Smooth muscle cell (in vitro differentiated cells): ENCODE data around the gene PCDHB7. TPM values are rescaled to one million over a fixed set of nuclear protein-coding genes. Genes with fewer than 3 reads are reported as not detected.
"Not testable (repeated sequence)": the region's sequence is repeated elsewhere in the genome, so short reads cannot be mapped to it uniquely, and the experiment has no call there.

Experiments used
- DNase-seq: peaks from one replicate; lab custom pipeline; 2025; ENCODE audit not compliant: unreplicated experiment; lab: John Stamatoyannopoulos, UW
- H2AFZ ChIP-seq: fragments of 200-600 bp; sonication (generic); 2 replicates; pipeline ENCODE4 v1.6.0; 2016; ENCODE audit warnings: antibody characterized with exemption, low read depth, mild to moderate bottlenecking
- H3F3A ChIP-seq: fragments of 200-600 bp; sonication (generic); 2 replicates; pipeline ENCODE4 v1.6.0; 2017; ENCODE audit warnings: antibody characterized with exemption, low read depth
- H3K27ac ChIP-seq: fragments of 200-600 bp; sonication (generic); 2 replicates; pipeline ENCODE4 v1.5.1; 2016; ENCODE audit warnings: low read depth, mild to moderate bottlenecking
- H3K27me3 ChIP-seq: fragments of 200-600 bp; sonication (generic); 2 replicates; pipeline ENCODE4 v1.6.1; 2016; ENCODE audit warnings: low read depth, mild to moderate bottlenecking
- H3K36me3 ChIP-seq: fragments of 200-600 bp; sonication (generic); 2 replicates; pipeline ENCODE4 v1.5.1; 2016; ENCODE audit warnings: low read depth
- H3K4me1 ChIP-seq: fragments of 200-600 bp; sonication (generic); 2 replicates; pipeline ENCODE4 v1.5.1; 2016; ENCODE audit warnings: low read depth
- H3K4me2 ChIP-seq: fragments of 200-600 bp; sonication (generic); 2 replicates; pipeline ENCODE4 v1.6.0; 2016; ENCODE audit warnings: mild to moderate bottlenecking
- H3K4me3 ChIP-seq: fragments of 200-600 bp; sonication (generic); 2 replicates; pipeline ENCODE4 v1.5.1; 2016; ENCODE audit warnings: mild to moderate bottlenecking
- H3K79me2 ChIP-seq: fragments of 200-600 bp; sonication (generic); 2 replicates; pipeline ENCODE4 v1.6.0; 2016; ENCODE audit warnings: low read depth, mild to moderate bottlenecking
- H3K9ac ChIP-seq: fragments of 200-600 bp; sonication (generic); 2 replicates; pipeline ENCODE4 v1.6.0; 2016; ENCODE audit warnings: low read depth
- H3K9me3 ChIP-seq: fragments of 200-600 bp; sonication (generic); replicated peaks from 2 replicates; pipeline ENCODE4 v1.5.1; 2016; ENCODE audit warnings: low read depth
- H4K20me1 ChIP-seq: fragments of 200-600 bp; sonication (generic); 2 replicates; pipeline ENCODE4 v1.6.0; 2016; ENCODE audit warnings: low read depth
- WGBS: methylation state at CpG from one replicate; pipeline ENCODE4 v1.1.7; 2016; ENCODE audit warnings: low lambda C conversion rate; 5-methylcytosine and 5-hydroxymethylcytosine counted together
- polyA plus RNA-seq: library from polyadenylated mRNA; unstranded; fragments of >200 nt; fragmentation: Nextera tagmentation; extraction: Ambion mirVana; gene quantifications from 2 replicates; pipeline ENCODE4 v1.2.1, GENCODE V29; 2016
- total RNA-seq: library from RNA; depleted of rRNA; stranded (reverse); fragments of >200 nt; gene quantifications from 2 replicates; pipeline ENCODE4 v1.2.3, GENCODE V29; 2014
- TF ChIP-seq, protein P1 (sequence below): fragments of 200-600 bp; sonication (generic); IDR thresholded peaks from 2 replicates; pipeline ENCODE4 v1.5.1; 2017; ENCODE audit warnings: borderline replicate concordance, mild to moderate bottlenecking, antibody characterized with exemption; ENCODE audit not compliant: insufficient read depth, poor library complexity, severe bottlenecking

Gene PCDHB7
- total and polyA plus RNA-seq, 2 experiments from 2014 or later = 0.06 to 1.4 TPM

DNA sequence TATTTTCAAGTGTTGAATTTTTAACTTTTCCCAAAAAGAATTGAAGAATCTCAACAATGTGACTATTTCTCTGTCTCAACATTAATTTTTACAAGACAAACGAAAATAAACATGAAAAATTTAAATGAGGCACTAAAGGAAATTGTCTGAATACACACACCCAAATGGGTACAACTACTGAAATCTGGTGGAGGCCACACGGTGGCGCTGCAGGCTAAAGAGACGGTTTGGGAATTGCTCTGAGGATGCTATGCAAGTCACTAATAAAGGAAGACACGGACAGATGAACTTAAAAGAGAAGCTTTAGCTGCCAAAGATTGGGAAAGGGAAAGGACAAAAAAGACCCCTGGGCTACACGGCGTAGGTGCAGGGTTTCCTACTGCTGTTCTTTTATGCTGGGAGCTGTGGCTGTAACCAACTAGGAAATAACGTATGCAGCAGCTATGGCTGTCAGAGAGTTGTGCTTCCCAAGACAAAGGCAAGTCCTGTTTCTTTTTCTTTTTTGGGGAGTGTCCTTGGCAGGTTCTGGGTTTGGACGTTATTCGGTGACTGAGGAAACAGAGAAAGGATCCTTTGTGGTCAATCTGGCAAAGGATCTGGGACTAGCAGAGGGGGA, 19.8 kb downstream of the PCDHB7 start, which contains the start of gene PCDHB10:
Gene PCDHB10, plus strand, starts transcription at position 244 of the 616 bp plus-strand sequence. Its CDS starts 200 bp downstream, at position 444.
- no peak for DNase-seq
- H3K4me2 ChIP-seq = no peak within 1 kb of the TSS
- TF ChIP-seq, protein P1, sequence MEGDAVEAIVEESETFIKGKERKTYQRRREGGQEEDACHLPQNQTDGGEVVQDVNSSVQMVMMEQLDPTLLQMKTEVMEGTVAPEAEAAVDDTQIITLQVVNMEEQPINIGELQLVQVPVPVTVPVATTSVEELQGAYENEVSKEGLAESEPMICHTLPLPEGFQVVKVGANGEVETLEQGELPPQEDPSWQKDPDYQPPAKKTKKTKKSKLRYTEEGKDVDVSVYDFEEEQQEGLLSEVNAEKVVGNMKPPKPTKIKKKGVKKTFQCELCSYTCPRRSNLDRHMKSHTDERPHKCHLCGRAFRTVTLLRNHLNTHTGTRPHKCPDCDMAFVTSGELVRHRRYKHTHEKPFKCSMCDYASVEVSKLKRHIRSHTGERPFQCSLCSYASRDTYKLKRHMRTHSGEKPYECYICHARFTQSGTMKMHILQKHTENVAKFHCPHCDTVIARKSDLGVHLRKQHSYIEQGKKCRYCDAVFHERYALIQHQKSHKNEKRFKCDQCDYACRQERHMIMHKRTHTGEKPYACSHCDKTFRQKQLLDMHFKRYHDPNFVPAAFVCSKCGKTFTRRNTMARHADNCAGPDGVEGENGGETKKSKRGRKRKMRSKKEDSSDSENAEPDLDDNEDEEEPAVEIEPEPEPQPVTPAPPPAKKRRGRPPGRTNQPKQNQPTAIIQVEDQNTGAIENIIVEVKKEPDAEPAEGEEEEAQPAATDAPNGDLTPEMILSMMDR = peak; percentile 41
- H3K4me1 ChIP-seq = no peaks in the 10 kb centered on the region
- no peaks in the 10 kb centered on the region for H3K27me3 ChIP-seq
- no peaks in the 10 kb centered on the region for H3K36me3 ChIP-seq
- H3K27ac ChIP-seq = no peak within 1 kb of the TSS
- no peak within 1 kb of the TSS for H2AFZ ChIP-seq
- peak within 1 kb of the TSS; percentile 26 for H3K4me3 ChIP-seq
- H3K79me2 ChIP-seq = no peaks in the 10 kb centered on the region
- no peaks in the 10 kb centered on the region for H4K20me1 ChIP-seq
- H3K9me3 ChIP-seq = peaks cover 6% of the 10 kb centered on the region
- 23% methylated on average over 10 of the region's 10 CpGs for WGBS
- no peak within 1 kb of the TSS for H3K9ac ChIP-seq
- H3F3A ChIP-seq = no peaks in the 10 kb centered on the region

GRCh38 chr5:141194332-141194731, 21.9 kb downstream of the PCDHB7 start:
- H3K9ac ChIP-seq, DNase-seq, H3K4me2 ChIP-seq, H3K9me3 ChIP-seq, H3K4me3 ChIP-seq, H2AFZ ChIP-seq, H3K36me3 ChIP-seq, H3K79me2 ChIP-seq, H3F3A ChIP-seq, H3K27me3 ChIP-seq, H3K4me1 ChIP-seq, H3K27ac ChIP-seq, H4K20me1 ChIP-seq: not testable (repeated sequence)
- WGBS = 98% methylated on average over 14 of the region's 37 CpGs

- H3K36me3 ChIP-seq = no peaks in the 10 kb centered on the region
- H3K4me3 ChIP-seq = no peak overlapping the region
- H3F3A ChIP-seq = no peaks in the 10 kb centered on the region
- WGBS = 84% methylated on average over 3 of the region's 3 CpGs
- H2AFZ ChIP-seq = no peak overlapping the region
- H3K4me2 ChIP-seq = no peak overlapping the region
- peaks cover 5% of the 10 kb centered on the region for H3K27me3 ChIP-seq
- H3K9ac ChIP-seq = no peak overlapping the region
- no peaks in the 10 kb centered on the region for H3K79me2 ChIP-seq
- no peaks in the 10 kb centered on the region for H3K4me1 ChIP-seq
- TF ChIP-seq, protein P1 = no peak
- no peak for DNase-seq
- H3K9me3 ChIP-seq = peaks cover 6% of the 10 kb centered on the region
- H4K20me1 ChIP-seq = no peaks in the 10 kb centered on the region
- no peak overlapping the region for H3K27ac ChIP-seq
These were observed 23.9 kb downstream of the PCDHB7 start for GRCh38 chr5:141196363-141196762.

DNA sequence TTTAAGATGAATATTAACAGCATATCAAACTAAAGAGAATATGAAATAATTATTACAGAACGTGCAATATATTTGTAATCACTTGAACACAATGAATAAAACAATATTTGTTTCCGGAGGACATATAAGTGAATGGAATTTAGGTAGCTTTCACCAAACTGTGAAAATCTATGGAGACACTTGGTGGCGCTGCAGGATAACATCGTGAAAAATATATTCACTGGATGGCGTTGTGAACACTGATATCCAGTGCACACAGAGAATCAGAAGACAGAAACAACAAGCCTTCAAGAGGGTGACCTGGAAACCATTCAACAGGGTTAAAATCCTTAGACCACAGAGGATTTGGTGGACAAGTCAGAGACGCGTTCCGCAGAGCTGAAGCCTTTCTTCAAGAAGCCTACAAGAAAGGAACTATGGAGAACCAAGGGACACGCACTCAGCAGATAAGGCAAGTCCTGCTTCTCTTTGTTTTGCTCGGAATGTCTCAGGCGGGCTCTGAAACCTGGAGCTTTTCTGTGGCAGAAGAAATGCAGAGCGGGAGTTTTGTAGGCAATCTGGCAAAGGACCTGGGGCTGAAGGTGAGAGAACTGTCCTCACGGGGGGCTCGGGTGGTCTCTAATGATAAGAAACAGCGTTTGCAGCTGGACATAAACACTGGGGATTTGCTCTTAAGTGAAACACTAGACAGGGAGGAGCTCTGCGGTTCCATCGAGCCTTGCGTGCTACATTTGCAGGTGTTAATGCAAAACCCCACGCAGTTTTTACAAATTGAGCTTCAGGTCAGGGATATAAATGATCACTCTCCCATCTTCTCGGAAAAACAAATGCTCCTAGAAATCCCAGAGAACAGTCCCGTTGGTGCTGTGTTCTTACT, 27.2 kb downstream of the PCDHB7 start, which contains the start of gene PCDHB11:
Gene PCDHB11, plus strand, starts transcription at position 269 of the 877 bp plus-strand sequence. Its CDS starts 148 bp downstream, at position 417.
- H3K4me2 ChIP-seq = no peak within 1 kb of the TSS
- TF ChIP-seq, protein P1 = no peak
- no peaks in the 10 kb centered on the region for H3K4me1 ChIP-seq
- peaks cover 6% of the 10 kb centered on the region for H3K9me3 ChIP-seq
- H3K36me3 ChIP-seq = no peaks in the 10 kb centered on the region
- H3K9ac ChIP-seq = no peak within 1 kb of the TSS
- DNase-seq = no peak
- H2AFZ ChIP-seq = no peak within 1 kb of the TSS
- H3F3A ChIP-seq = no peaks in the 10 kb centered on the region
- no peak within 1 kb of the TSS for H3K4me3 ChIP-seq
- H4K20me1 ChIP-seq = no peaks in the 10 kb centered on the region
- WGBS = 67% methylated on average over 21 of the region's 21 CpGs
- no peak within 1 kb of the TSS for H3K27ac ChIP-seq
- no peaks in the 10 kb centered on the region for H3K79me2 ChIP-seq
- peaks cover 5% of the 10 kb centered on the region for H3K27me3 ChIP-seq

DNA sequence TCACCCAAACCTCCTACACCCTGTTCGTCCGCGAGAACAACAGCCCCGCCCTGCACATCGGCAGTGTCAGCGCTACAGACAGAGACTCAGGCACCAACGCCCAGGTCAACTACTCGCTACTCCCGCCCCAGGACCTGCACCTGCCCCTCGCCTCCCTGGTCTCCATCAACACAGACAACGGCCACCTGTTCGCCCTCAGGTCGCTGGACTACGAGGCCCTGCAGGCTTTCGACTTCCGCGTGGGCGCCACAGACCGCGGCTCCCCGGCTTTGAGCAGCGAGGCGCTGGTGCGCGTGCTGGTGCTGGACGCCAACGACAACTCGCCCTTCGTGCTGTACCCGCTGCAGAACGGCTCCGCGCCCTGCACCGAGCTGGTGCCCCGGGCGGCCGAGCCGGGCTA, 28.7 kb downstream of the PCDHB7 start:
- H3K79me2 ChIP-seq, H3K4me3 ChIP-seq, H2AFZ ChIP-seq, H3F3A ChIP-seq, H3K4me1 ChIP-seq, H3K4me2 ChIP-seq, H3K27me3 ChIP-seq, DNase-seq, H4K20me1 ChIP-seq, H3K9me3 ChIP-seq, H3K9ac ChIP-seq, H3K36me3 ChIP-seq, H3K27ac ChIP-seq: not testable (repeated sequence)
- 78% methylated on average over 30 of the region's 38 CpGs for WGBS

GRCh38 chr5:141201646-141202045, 29.2 kb downstream of the PCDHB7 start:
- H4K20me1 ChIP-seq, DNase-seq, H3F3A ChIP-seq, H3K9me3 ChIP-seq, H3K27ac ChIP-seq, H3K9ac ChIP-seq, H3K36me3 ChIP-seq, H3K27me3 ChIP-seq, H2AFZ ChIP-seq, H3K4me3 ChIP-seq, H3K4me2 ChIP-seq, H3K79me2 ChIP-seq, H3K4me1 ChIP-seq: not testable (repeated sequence)
- 60% methylated on average over 33 of the region's 35 CpGs for WGBS
